HL-60 (cell line): ENCODE data around the gene CIB4.

Source experiments
- DNase-seq, 2 experiments: peaks; one replicate each; pipeline ENCODE4 v3.0.0-alpha.2; 2010 to 2020; ENCODE audit warnings: low read depth in 1 of 2, low spot score in 1 of 2
- H3K27ac ChIP-seq: fragments of 250-450 bp; sonication (Bioruptor Pico); replicated peaks from 2 replicates; pipeline ENCODE4 v1.5.1; 2020; ENCODE audit warnings: mild to moderate bottlenecking, moderate library complexity
- H3K27me3 ChIP-seq: fragments of 250-450 bp; sonication (Bioruptor Pico); 2 replicates; pipeline ENCODE4 v1.5.1; 2021; ENCODE audit warnings: mild to moderate bottlenecking, moderate library complexity; ENCODE audit not compliant: insufficient read depth, poor library complexity, severe bottlenecking
- H3K4me3 ChIP-seq: replicated peaks from 2 replicates; pipeline ENCODE4 v1.5.1; 2011; ENCODE audit warnings: mild to moderate bottlenecking, control low read depth, low read length; ENCODE audit not compliant: insufficient read depth
- CTCF ChIP-seq: IDR thresholded peaks from one replicate; pipeline ENCODE4 v1.5.1; 2011; ENCODE audit warnings: low read length, control low read depth, inconsistent platforms; ENCODE audit not compliant: insufficient read depth
- GABPA ChIP-seq: IDR thresholded peaks from 2 replicates; pipeline ENCODE4 v1.6.1; 2012; ENCODE audit warnings: low read depth
- POLR2AphosphoS5 ChIP-seq: IDR thresholded peaks from 2 replicates; pipeline ENCODE4 v1.6.1; 2012; ENCODE audit warnings: low read depth
- REST ChIP-seq: IDR thresholded peaks from 2 replicates; pipeline ENCODE4 v1.6.1; 2012; ENCODE audit warnings: low read depth; ENCODE audit not compliant: insufficient replicate concordance
- SPI1 ChIP-seq: IDR thresholded peaks from 2 replicates; pipeline ENCODE4 v1.6.1; 2012; ENCODE audit warnings: low read depth, mild to moderate bottlenecking, borderline replicate concordance

CIB4 gene

GRCh38 chr2:26598336-26598995, 42.7 kb downstream of the CIB4 start:
- no peak overlapping the region for H3K27ac ChIP-seq
- H3K27me3 ChIP-seq = peaks cover 2% of the 10 kb centered on the region
- TF ChIP-seq POLR2AphosphoS5 (no peak), CTCF (no peak), GABPA (no peak)
- H3K4me3 ChIP-seq = no peak overlapping the region
- DNase-seq = no peak

DNA sequence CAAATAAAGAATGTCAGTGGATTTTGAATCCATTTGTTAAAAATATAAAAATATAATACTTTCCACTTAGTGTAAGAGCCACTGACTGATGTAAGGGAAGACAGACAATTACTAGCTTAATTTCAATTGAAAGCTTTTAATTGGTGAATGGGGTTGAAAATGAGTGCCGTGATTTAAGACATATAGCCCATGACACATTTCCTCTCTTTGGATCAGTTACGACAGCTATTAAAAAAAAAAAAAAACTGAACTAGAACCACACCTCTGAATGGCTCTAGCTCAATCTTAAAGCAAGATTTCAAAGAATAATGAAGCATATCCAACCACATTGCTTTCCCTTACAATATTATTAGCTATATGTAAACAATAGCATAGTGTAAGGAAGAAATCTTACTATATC, 44.0 kb downstream of the CIB4 start:
- H3K27me3 ChIP-seq = peaks cover 10% of the 10 kb centered on the region
- no peak overlapping the region for H3K4me3 ChIP-seq
- DNase-seq = no peak
- no peak for TF ChIP-seq GABPA
- TF ChIP-seq REST = no peak
- no peak for TF ChIP-seq CTCF
- TF ChIP-seq POLR2AphosphoS5 = no peak
- no peak for TF ChIP-seq SPI1
- no peak overlapping the region for H3K27ac ChIP-seq

DNA sequence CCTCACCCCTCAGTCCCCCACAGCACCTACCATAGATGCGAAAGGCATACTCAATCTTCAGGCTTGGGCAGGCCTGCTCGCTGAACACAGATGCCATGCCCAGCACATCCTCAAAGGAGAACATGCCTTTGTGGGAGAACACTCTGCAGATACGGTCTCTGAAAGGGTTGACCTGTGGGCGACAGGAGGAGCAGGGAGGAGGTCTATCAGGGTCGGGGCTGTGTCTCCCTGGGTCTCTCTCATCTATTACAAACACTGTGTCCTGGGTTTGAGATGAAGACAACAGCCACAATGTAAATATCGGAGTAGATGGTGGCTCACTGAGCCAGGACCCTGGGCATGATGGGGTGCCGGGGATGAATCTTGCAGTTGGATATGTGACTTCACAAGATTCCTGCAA, 46.0 kb downstream of the CIB4 start:
- no peak for DNase-seq
- TF ChIP-seq POLR2AphosphoS5 (no peak), REST (no peak), CTCF (no peak), GABPA (no peak), SPI1 (no peak)
- H3K4me3 ChIP-seq = no peak overlapping the region
- H3K27ac ChIP-seq = no peak overlapping the region
- H3K27me3 ChIP-seq = peaks cover 10% of the 10 kb centered on the region
